SKM-1 treated with dmso at 0.1 percent for 144 hours (cell line): Measurements from ENCODE around the gene DBI.
"Not testable (repeated sequence)": the region's sequence is repeated elsewhere in the genome, so short reads cannot be mapped to it uniquely, and the experiment has no call there.

ENCODE experiments used
- DNase-seq: peaks from one replicate; lab custom pipeline; 2025; ENCODE audit not compliant: unreplicated experiment; lab: John Stamatoyannopoulos, UW

DBI gene

DNA sequence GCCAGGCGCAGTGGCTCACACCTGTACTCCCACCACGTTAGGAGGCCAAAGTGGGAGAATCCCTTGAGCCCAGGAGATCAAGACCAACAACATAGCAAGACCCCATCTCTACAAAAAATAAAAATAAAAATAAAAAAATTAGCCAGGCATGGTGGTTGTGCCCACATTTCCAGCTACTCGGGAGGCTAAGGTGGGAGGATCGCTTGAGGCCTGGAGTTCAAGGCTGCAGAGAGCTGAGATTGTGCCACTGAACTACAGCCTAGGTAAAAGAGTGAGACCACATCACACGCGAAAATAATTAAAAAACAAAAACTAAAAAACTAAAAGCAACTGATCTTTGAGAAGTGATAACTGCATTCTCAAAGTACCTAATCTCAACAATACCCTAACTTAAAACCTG is 2.0 kb upstream of the DBI start:
- DNase-seq: no peak

DNA sequence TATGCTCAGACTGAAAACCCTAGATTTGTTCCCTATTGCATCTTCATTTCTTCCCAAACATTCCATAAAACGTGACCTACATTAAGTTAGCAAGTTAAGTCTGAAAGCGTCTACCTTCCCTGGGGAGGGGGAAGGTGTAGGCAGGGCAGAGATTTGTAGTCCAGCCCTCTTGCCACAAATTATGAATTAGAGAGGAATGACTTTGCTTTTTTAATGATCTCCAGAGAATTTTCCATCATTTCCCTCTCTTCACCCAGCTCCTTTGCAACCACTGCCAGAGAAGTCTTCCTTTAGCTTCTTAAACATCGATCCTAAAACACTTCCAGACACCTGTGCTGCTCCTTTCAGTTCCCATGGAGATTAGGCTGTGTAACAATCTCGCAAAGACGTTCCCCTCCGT is 1.3 kb upstream of the DBI start:
- DNase-seq: no peak

DNA sequence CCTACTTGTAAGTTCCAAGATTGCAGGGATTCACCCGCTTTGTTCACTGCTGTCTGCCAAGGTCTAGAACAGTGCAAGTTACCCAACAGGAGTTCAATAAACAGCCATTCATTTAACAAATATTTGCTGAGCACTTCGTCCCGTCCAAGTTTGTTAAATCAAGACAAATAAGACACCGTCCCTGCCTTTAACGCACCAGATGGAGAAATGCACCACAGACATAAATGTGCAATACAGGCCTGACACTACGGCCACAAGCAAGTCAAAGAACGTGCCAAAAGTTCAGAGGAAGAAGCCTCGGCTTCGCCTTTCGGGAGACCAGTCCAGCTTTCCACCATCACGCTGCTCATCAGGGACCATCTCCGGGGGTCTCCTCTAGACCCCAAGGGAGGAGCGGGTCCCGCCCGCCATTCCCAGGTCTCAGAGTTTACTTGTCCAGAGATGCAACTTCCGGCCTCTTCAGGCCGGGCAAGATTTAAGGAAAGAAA is 572 bp upstream of the DBI start:
- no peak for DNase-seq

DNA sequence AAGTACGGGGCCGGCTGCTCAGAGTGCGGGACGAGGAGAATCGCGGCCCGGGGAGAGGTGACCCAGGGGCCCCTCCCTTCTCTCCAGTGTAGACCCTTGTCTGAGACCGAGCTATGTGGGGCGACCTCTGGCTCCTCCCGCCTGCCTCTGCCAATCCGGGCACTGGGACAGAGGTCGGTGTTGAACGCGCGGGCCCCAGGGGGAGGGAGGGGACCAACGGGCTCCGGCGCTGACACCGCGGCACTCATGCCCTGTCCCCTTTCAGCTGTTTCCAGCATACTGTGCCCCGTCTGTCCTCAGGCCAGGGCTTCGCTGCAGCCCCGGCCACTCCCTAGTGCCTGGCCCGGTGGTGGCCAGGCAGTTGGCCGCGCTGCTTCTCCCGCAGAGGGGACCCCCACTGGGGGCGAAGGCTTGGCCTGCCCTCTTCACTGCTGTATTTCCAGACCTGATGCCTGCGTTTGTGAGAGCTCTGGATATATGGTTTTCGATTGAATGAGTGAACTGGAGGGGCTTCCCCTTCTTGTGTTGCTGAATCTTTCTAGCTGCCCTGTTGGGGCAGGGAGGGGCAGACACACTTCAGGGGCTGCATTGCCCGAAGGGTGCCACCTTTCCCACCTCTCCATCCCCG is 809 bp downstream of the DBI start:
- no peak for DNase-seq

DNA sequence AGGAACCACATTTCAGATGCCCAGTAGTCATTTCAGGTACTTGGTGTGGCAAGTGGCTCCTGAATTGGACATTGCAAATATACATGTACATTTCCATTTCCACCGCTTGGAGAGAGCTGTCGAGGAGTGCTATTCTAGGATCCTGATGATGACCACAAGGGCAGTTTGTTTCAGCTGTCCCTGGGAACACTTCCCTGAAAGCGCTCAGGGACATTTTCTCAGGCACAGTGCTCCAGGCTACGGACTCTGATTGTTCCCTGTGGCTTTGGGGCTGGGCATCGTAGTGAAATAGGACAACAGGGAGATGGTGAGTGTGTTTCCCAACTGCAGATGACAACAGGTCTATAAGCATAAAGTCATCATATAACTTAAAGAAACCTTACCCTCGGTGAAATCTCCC is 3.1 kb downstream of the DBI start:
- DNase-seq: no peak

DNA sequence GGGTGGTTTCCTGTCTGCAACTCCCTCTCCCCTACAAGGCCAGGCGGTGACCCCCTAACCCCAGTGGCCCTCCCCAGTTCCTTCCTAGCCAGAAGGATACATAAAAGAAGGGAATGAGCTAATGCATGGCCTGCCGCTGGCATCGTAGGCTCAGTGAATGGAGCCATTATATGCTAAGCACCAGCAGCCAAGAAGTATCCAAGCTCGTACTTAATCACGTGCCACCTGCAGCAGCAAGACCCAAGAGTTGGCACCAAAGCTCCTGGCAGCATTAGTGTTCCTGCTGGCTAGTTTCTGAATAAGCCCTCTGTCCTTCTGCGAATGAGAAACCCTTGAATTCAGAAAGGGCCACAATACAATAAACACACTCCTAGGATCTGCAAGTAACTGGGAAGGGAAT is 4.3 kb downstream of the DBI start:
- no peak for DNase-seq

DNA sequence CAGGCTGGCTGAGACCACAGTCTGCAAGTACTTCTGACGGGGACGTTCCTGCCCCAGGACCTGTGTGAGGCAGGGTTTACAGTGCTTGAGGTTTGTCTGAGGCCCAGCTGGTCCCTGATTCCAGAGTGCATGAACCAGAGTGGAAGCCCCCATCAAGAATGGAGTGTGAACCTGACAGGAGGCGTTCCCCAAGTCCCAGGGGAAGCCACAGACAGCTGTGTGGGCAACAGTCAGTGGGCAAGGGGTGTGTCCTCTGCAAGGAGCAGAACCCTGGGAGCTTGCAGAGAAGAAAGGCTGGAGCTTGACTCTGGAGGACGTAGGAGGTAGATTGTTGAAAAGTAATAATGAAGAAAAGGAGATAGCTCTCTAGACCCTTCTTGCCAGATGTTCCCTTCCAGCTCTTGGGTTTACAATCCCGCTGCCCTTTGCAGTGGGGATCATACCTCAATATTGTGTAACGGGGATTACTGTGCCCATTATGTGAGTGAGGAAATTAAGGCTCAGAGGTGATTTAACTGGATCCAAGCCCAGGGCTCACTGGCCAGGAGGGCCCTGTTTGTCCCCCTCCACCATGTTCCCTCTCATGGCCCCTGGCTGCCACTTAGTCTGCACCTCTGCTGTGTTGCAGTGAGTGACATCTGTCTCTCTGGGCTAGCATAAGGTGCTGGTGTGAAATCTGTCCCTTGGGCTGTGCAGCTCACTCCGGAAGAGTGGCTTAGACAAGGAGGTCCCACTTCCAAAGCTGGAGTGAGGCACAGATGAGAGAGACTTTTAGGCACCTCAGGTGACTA is 6.2 kb downstream of the DBI start:
- DNase-seq: no peak

DNA sequence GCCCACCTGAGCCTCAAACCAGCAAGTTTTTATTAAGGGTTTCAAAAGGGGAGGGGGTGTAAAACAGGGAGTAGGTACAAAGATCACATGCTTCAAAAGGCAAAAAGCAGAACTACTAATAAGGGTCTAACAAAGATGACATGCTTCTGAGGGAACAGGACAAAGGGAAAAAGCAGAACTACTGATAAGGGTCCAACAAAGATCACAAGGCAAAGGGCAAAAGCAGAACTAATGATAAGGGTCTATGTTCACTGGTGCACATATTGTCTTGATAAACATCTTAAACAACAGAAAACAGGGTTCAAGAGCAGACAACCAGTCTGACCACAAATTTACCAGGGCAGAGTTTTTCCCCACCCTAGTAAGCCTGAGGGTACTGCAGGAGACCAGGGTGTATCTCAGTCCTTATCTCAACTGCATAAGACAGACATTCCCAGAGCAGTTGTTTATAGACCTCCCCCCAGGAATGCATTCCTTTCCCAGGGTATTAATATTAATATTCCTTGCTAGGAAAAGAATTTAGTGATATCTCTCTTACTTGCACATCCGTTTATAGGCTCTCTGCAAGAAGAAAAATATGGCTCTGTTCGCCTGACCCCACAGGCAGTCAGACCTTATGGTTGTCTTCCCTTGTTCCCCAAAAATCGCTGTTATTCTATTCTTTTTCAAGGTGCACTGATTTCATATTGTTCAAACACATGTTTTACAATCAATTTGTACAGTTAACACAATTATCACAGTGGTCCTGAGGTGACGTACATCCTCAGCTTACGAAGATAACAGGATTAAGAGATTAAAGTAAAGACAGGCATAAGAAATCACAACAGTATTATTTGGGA is 7.3 kb downstream of the DBI start:
- peak; percentile 16 for DNase-seq

DNA sequence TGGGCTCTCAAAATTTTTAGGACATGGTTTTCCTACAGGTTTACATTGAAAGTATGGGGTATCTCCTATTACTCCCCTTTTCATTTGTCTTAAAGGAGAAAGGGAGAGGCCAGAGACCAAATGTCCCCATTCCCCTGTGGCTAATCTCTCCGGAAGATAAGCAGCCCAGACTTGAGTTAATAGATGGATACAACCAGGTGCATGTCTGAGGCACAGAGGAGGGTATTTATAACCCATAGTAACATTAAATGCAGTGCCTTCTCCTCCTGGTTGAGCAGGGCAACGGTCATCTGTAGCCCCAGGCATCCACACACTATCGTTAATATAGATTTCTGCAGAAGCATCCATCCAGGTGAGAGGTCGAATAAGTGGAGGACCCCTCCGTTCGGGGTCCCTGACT is 9.6 kb downstream of the DBI start:
- not testable (repeated sequence) for DNase-seq

DNA sequence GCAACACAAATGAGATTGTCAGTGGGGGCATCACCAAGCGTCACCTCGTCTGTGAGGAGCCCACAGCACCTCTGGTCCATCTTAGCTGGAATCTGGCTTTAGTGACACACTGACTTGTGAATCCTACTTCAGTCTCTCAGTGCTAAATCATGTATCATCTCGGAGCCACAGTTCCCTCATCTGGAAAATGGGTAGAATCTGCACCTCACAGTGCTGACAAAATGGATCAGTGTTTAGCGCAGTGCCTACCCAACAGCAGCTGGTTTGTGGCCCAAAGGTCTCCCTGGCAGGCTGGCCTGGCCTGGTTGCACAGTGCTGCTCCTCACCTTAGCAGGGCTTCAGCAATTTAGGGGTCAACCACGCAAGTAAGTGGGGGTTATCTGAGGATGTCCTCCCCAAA is 10.0 kb downstream of the DBI start:
- no peak for DNase-seq

DNA sequence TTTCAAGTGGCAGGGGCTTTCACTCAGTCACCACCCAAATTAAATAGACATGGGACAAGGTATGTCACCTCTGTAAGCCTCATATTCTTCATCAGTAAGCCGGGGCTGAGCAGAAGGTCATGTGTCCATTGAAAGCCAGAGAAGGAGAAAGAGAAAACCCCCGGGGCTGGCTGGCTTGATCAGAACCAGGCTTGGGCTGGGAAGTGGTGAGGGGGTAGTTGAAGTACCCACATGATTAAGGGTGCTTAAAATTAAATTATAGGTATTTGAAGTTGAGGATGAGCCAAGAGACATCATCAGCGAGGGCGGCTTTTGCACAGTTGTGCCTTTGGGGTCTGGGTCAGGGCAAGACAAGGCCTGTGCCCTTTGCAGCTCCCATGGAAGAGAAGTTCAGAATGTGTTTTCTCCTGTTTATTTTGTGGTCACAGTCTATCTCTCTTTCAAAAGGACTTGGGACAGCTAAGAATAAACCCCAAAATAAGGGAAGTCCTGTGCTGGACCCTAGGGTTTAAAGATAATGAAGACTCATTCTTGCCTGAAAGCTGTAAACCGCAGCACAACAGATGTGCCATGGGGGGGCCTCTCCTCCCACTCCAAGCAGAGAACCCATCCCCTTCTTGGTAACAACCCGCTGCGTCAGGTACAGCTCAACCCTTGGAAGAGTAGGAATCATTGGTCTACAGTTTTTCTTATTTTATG is 10.7 kb downstream of the DBI start:
- DNase-seq: peak; percentile 69

DNA sequence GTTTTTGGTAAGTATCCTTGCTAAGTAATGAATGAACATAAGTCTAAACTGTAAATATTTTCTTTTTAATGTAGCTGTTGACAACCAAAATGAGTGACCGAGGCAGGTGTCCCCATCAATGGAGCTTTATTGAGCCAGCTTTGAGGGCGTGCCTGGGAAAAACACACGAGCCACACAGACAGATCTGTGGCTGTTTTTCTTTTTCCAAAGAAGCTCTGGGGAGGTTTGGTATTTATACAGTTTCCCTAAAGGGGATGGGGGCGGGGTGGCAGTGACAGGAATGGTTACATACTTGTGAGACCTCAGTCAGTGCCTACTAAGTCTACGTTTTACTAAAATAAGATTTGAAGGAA is 11.2 kb downstream of the DBI start:
- DNase-seq: no peak

DNA sequence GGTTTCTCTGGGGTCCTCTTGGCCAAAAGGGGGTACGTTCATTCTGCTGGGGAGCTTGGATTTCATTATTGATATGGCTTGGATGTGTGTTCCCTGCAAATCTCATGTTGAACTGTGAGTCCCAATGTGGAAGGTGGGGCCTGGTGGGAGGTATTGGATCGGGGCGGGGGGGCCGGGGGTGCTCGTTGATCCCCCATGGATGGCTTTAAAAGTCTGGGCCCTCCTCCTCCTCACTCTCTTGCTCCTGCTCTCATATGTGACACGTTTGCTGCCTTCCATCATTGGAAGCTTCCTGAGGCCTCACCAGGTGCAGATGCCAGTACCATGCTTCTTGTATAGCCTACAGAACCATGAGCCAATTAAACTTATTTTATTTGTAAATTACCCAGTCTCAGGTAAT is 11.8 kb downstream of the DBI start:
- DNase-seq: no peak

DNA sequence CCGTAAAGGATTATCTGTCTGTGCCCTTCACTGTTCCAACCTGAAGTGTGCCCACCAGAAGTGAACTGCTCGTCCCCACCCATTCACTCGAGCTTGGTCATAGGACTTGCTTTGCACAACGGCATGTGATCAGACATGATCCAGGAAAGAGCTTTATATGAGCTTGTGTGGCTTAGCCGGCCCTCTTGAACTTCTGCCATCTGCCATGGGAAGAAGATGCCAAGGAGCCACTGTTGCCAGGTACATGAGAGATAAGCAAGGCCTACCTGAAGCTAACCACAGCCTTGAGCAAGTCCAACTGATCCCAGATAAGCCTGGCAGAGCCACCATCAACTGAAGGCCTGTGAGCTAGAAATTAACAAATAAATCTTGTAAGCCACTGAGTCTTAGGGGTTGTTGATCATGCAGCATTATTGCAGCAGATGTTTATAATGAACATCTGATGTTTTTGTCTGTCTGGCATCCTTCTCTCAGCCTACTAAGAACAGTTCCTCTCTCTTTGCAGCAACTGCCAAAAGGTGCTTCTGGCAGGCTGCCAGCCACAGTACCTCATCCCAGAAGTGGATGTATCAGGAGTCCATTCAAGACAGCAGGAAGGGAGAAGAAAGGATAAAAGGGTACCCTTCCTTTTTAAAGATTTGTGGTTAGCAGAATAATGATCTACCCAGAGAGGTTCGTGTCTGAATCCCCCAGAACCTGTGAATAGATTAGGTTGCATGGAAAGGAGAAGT is 16.8 kb downstream of the DBI start:
- DNase-seq: no peak

DNA sequence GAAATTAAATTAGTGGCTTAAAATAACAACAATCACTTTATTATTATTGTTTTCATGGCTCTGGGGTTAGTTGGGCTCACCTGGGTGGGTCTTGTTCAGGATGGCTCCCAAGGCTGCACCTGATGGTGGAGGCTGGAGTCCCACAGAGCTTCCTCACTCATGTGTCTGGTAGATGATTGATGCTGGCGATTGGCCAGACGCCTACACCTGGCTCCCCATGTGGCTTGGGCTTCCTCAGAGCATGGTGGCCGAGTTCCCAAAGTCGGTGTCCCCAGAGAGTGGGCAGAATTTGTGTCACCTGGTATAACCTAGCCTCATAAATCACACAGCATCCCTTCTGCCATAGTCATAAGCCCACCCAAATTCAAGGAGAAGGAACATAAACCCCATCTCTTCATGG is 18.2 kb downstream of the DBI start:
- DNase-seq: no peak

DNA sequence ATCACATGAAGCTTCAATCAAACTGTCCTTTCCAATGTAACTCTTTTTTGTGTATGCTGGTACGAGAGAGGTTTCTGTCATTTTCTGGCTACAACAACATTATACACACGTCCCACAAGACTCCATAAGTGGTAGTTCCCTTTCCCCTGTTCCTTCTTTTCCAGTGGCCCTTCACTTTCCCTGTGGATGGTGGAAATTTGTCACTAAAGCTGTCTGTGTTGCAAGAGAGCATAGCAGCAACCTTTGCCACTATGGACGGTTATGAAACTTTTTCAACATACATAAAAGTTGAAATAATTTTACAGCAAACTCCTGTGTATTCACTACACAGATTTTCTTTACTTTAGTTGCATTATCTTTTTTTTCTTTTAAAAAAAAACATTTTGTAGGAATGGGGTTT is 18.7 kb downstream of the DBI start:
- DNase-seq: no peak

DNA sequence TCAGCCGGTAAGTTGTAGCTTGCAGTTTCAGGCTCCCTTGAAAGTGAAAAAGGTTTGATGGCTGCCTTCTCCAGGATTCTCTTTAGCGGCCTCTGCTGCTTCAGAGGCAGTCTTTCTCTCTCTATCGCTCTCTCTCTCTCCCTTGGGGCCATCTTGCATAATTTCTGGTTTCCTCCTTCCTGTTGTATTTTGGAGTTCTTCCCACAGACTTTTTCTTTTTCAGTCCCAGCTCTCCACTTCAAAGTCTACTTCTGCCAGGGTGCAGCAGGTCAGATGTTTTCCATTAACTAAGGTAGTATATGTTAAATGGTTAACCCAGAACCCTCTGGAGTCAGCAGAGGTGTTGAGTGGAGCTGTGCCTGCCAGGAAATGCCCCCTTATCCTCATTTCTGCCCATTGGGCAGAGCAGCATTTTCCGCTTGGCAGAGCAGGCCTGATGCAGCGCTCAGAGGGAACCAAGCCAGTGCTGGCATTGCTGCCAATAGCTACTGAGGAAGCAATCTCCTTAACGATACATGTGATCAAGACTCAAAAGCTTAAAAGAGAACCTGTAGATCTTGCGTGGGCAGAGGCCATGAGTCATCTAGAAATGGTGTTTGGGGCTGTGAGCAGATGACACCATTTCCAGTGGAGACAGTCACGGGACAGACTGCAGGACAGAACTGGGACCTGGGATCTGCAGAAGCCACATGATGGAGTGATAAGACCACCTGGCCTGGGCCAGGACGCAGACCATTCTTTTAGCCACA is 20.8 kb downstream of the DBI start:
- DNase-seq: peak; percentile 78

DNA sequence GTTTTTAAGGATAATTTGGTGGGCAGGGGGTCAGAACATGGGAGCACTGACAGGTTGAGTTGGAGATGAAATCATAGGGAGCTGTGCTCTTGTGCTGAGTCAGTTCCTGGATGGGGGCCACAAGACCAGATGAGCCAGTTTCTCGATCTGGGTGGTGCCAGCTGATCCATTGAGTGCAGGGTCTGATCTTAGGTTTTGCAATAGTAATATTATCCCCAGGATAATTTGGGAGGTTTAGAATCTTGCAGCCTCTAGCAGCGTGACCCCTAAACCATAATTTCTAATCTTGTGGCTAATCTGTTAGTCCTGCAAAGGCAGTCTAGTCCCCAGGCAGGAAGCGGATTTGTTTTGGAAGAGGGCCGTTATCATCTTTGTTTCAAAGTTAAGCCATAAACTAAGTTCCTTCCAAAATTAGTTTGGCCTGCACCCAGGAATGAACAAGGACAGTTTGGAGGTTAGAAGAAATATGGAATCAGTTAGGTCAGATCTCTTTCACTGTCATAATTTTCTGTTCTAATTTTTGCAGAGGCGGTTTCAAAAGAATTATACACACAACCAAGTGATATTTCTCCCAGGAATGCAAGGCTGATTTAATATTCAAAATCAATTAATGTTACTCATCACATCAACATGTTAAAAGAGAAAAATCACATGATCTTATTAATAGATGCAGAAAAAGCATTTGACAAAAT is 23.0 kb downstream of the DBI start:
- no peak for DNase-seq

DNA sequence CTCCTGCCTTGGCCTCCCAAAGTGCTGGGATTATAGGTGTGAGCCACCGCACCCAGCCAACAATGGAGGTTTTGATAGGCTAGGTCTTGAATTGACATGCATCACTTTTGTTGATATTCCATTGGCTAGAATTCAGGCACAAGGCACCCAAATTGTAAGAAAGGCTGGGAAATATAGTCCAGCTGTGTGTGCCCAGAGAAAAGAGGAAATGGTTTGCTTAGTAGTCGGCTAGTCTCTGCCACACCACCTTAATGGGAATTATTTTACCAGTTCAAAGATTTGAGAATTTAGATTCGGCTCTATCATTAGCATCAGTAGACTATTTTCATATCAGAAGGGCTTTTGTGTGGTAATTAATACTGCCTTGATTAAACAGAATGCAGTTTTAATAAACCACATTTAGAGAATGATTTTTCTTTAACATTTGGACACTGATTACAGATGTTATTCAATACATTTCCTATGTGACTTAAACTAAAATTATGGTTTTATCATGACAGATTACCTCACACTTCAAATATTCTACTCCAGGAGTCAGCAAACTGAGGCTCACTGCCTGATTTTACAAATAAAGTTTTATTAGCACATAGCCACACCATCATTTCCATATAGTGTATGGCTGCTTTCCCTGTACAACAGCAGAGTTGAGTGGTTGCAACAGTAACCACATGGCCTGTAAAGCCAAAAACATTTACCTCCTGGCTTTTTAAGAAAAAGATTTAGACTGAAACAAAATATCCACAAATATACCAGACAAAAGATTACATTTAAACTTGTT is 27.4 kb downstream of the DBI start:
- peak; percentile 6 for DNase-seq
